Hematopoietic multipotent progenitor cell treated with erythropoietin and hydrocortisone succinate and interleukin-3 and kit ligand, for 15 days (in vitro differentiated cells): Measurements from ENCODE around the gene SELENOM.
"Not testable (repeated sequence)": the region's sequence is repeated elsewhere in the genome, so short reads cannot be mapped to it uniquely, and the experiment has no call there.

Experiments
- DNase-seq: peaks from one replicate; pipeline ENCODE4 v3.0.0-alpha.2; 2015; ENCODE audit warnings: low spot score

SELENOM gene

GRCh38 chr22:31075961-31076360, 31.4 kb downstream of the SELENOM start:
- DNase-seq: no peak

- DNase-seq: not testable (repeated sequence)
Observed at GRCh38 chr22:31073545-31074145, 33.7 kb downstream of the SELENOM start.

GRCh38 chr22:31073125-31073524, 34.2 kb downstream of the SELENOM start:
- DNase-seq: not testable (repeated sequence)

- DNase-seq: not testable (repeated sequence)
Observed at GRCh38 chr22:31069691-31070314, 37.6 kb downstream of the SELENOM start.

- no peak for DNase-seq
Observed at GRCh38 chr22:31068970-31069369, 38.4 kb downstream of the SELENOM start.

- no peak for DNase-seq
Observed at GRCh38 chr22:31064369-31064768, 43.0 kb downstream of the SELENOM start.

GRCh38 chr22:31062566-31063230, 44.7 kb downstream of the SELENOM start:
- DNase-seq: no peak

- DNase-seq: not testable (repeated sequence)
Observed at GRCh38 chr22:31059663-31060062, 47.7 kb downstream of the SELENOM start.

GRCh38 chr22:31056986-31057599, 50.3 kb downstream of the SELENOM start:
- DNase-seq: no peak

GRCh38 chr22:31055635-31056159, 51.7 kb downstream of the SELENOM start:
- no peak for DNase-seq

- no peak for DNase-seq
Observed at GRCh38 chr22:31055117-31055634, 52.2 kb downstream of the SELENOM start.
